GM12878 (cell line): ENCODE measurements around the gene LMF1.

Experiments
- CEBPB ChIP-seq, 2 experiments: fragments of 150-350 bp in 1 of 2; IDR thresholded peaks; 2 replicates each; pipeline ENCODE4 v1.6.1; 2012 to 2014; ENCODE audit warnings: low read depth in 2 of 2, low read length in 2 of 2, borderline replicate concordance in 1 of 2, inconsistent platforms in 1 of 2
- CTCF ChIP-seq, 3 experiments: IDR thresholded peaks in 2 of 3; conservative IDR thresholded peaks in 1 of 3; 2 replicates each; pipeline ENCODE4 v1.5.1; 2011; ENCODE audit warnings: low read depth in 3 of 3, low read length in 3 of 3, mild to moderate bottlenecking in 3 of 3, control low read depth in 2 of 3, moderate library complexity in 2 of 3, inconsistent platforms in 1 of 3, mixed read lengths in 1 of 3; ENCODE audit not compliant: control insufficient read depth in 2 of 3, insufficient read depth in 1 of 3; ENCODE audit errors: extremely low read depth in 1 of 3
- MXI1 ChIP-seq: fragments of 150-350 bp; IDR thresholded peaks from 2 replicates; pipeline ENCODE4 v1.6.1; 2011; ENCODE audit warnings: low read depth, mild to moderate bottlenecking, inconsistent platforms, low read length, improper control_type of control experiment
- NFYA ChIP-seq: IDR thresholded peaks from 2 replicates; pipeline ENCODE4 v1.6.1; 2011; ENCODE audit warnings: low read depth, mild to moderate bottlenecking, low read length, improper control_type of control experiment, borderline replicate concordance
- POLR2AphosphoS5 ChIP-seq: IDR thresholded peaks from 2 replicates; pipeline ENCODE4 v1.6.1; 2011; ENCODE audit warnings: mild to moderate bottlenecking, low read length, inconsistent platforms
- SMC3 ChIP-seq: IDR thresholded peaks from 2 replicates; pipeline ENCODE4 v1.6.1; 2011; ENCODE audit warnings: low read length, improper control_type of control experiment, borderline replicate concordance
- SP1 ChIP-seq: IDR thresholded peaks from one replicate; pipeline ENCODE4 v1.6.1; 2011; ENCODE audit warnings: low read depth, low read length
- ZBED1 ChIP-seq: IDR thresholded peaks from 2 replicates; pipeline ENCODE4 v1.6.1; 2016; ENCODE audit warnings: borderline replicate concordance
- TF ChIP-seq, protein P1 (sequence below): IDR thresholded peaks from 2 replicates; pipeline ENCODE4 v1.6.1; 2011; ENCODE audit warnings: mild to moderate bottlenecking, low read depth, low read length, moderate library complexity; ENCODE audit not compliant: insufficient replicate concordance

- TF ChIP-seq NFYA (no peak), CTCF (IDR thresholded peaks at IDR 0.05 in 2 of 3, conservative IDR thresholded peaks at IDR 0.05 in 1 of 3; ENCODE audit: control insufficient read depth in 2 of 3, extremely low read depth in 1 of 3, insufficient read depth in 1 of 3, low read depth in 3 of 3, low read length in 3 of 3) (no peak), MXI1 (no peak), SP1 (no peak), CEBPB (IDR thresholded peaks at IDR 0.05; ENCODE audit: borderline replicate concordance in 1 of 2, low read depth in 2 of 2, low read length in 2 of 2) (no peak), POLR2AphosphoS5 (no peak), ZBED1 (no peak), SMC3 (no peak)
- TF ChIP-seq, protein P1, sequence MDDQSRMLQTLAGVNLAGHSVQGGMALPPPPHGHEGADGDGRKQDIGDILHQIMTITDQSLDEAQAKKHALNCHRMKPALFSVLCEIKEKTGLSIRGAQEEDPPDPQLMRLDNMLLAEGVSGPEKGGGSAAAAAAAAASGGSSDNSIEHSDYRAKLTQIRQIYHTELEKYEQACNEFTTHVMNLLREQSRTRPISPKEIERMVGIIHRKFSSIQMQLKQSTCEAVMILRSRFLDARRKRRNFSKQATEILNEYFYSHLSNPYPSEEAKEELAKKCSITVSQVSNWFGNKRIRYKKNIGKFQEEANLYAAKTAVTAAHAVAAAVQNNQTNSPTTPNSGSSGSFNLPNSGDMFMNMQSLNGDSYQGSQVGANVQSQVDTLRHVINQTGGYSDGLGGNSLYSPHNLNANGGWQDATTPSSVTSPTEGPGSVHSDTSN: no peak
Observed at GRCh38 chr16:996681-997080, 25.9 kb upstream of the LMF1 start.
